ENCODE results near the gene EXOC6B. TPM values are rescaled to one million over a fixed set of nuclear protein-coding genes. Genes with fewer than 3 reads are reported as not detected.

The EXOC6B gene
- total and polyA plus RNA-seq, 11 donors, result 18.4 to 192 (median 143) TPM

DNA sequence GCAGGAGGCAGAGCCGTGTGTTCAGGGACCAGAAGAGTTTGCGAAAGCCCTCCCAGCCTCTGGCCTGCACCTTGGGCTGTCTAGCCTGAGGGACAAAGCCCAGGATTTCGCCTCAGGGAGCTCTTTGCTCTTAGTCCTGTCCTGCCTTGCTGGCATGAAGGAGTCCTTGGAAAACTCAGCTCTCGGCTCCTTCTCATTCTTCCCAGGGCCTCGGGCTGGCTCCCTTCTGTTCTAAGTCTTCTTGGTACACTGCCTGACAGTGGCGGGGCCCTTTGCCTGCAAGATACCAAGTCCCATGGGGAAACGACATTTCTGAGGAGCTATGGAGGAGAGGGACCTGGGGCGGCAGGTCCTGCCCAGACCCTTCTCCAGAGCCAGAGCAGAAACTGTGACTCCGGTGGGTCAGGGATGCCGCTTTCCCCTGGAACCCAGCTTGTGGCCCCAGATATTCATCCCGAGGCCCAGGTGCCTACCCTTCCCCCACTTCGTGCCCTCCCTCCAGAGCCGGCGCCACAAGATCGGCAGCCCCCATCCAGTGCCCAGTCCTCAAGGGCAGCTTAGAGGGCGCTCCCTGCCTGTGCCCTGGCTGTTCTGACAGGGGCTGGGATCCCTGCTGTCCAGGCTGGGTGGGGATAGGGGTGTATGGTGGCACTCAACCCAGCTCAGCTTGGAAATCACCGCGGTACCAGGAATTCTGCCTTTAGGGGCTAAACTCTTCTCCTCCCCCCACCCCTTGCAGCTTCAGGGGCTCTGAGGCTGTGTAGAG is 672.6 kb downstream of the EXOC6B start:
- no peak overlapping the region for H3K4me3 ChIP-seq
- H3K27me3 ChIP-seq, result peaks cover under 1 to 71% (median 28%) of the 10 kb centered on the region in 9 donors
- TF ChIP-seq, protein P1, sequence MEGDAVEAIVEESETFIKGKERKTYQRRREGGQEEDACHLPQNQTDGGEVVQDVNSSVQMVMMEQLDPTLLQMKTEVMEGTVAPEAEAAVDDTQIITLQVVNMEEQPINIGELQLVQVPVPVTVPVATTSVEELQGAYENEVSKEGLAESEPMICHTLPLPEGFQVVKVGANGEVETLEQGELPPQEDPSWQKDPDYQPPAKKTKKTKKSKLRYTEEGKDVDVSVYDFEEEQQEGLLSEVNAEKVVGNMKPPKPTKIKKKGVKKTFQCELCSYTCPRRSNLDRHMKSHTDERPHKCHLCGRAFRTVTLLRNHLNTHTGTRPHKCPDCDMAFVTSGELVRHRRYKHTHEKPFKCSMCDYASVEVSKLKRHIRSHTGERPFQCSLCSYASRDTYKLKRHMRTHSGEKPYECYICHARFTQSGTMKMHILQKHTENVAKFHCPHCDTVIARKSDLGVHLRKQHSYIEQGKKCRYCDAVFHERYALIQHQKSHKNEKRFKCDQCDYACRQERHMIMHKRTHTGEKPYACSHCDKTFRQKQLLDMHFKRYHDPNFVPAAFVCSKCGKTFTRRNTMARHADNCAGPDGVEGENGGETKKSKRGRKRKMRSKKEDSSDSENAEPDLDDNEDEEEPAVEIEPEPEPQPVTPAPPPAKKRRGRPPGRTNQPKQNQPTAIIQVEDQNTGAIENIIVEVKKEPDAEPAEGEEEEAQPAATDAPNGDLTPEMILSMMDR (IDR thresholded peaks at IDR 0.05), result no peak
- TF ChIP-seq POLR2A (IDR thresholded peaks at IDR 0.05), result no peak
- peaks cover 0 to 20% (median 13%) of the 10 kb centered on the region in 12 donors for H3K4me1 ChIP-seq
- no peak overlapping the region for H3K27ac ChIP-seq
- DNase-seq, result no peak
- H3K9me3 ChIP-seq, result no peaks in the 10 kb centered on the region
- WGBS, 4 donors, result 81 to 89% (median 84%) methylated on average over 14 to 18 of the region's 18 CpGs
- no peaks in the 10 kb centered on the region for H3K36me3 ChIP-seq
- no peak for ATAC-seq
- intact Hi-C loops (cut with DNase I), result loop anchor here in 8 of 10 donors (5.0 to 10.0 kb wide), 10 partner anchors 351 to 606 kb away; no protein-coding TSS in a partner anchor

DNA sequence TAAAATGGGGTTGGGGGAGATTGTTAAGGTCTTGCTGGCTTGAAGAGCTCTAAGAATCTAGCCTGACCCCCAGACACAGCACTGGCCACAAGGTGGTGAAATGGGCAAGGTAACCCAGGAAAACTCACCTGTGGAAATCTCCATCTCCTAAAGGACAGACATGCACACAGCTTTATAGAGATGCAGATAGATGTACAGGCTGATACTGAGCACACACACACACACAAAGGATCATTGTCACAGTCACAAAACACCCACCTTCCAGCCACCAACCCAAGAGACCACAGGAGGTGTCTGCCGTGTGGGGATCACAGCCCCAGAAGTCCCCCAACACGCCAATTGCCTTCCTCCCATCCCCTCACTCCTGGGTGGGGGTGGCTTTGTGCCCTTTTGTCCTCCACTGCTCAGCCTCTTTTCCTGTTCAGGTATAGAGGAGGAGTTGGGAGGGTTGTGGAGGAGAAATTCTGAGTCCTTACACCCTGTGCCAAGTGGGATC is 674.9 kb downstream of the EXOC6B start:
- H3K4me1 ChIP-seq, result peaks cover 7 to 43% (median 35%) of the 10 kb centered on the region in 12 donors
- ATAC-seq (no peak), DNase-seq (no peak)
- intact Hi-C loops (cut with DNase I), result loop anchor here (1.0 to 10.0 kb wide), 18 partner anchors 226 to 606 kb away; no protein-coding TSS in a partner anchor
- H3K36me3 ChIP-seq, result no peaks in the 10 kb centered on the region
- TF ChIP-seq, protein P1 (IDR thresholded peaks at IDR 0.05), result no peak
- no peak for TF ChIP-seq POLR2A (IDR thresholded peaks at IDR 0.05)
- H3K27ac ChIP-seq, result no peak overlapping the region
- no peaks in the 10 kb centered on the region for H3K9me3 ChIP-seq
- H3K4me3 ChIP-seq, result no peak overlapping the region
- H3K27me3 ChIP-seq, result peaks cover 15 to 76% (median 44%) of the 10 kb centered on the region in 9 donors
- WGBS, 4 donors, result 52 to 94% (median 72%) methylated on average over 2 of the region's 2 CpGs

DNA sequence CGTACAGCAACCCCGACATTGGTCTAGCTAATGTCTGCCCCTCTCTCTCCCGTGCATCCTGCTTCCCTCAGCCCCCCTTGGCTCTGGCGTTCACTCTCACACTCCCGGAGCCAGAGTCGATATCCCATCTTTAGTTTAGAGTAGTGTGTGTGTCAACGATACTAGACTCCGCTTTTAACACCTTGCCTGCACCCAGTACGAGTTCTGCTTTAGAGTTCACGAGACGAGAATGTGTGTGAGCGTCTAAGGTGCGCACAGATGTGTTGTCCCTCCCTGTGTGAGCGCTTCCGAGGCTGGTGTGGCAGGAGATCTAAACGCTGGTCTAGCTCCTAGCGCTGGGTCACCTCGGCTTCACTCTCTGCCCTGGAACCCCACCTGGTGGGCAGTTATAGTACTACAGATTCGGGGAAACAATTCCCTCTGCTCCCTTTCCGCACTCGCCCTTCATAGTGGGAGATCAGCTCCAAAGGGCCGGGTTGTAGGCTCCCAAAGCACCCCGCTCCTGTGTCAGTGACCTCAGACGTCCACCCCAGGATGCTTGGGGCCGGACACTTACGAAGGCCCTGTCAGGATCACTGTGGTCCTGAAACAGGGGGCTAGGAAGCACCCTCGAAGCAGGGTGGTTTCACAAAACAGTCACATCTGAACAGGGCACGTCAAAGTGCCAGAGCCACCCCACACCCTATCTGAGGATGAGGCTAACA is 675.5 kb downstream of the EXOC6B start:
- TF ChIP-seq POLR2A (IDR thresholded peaks at IDR 0.05), result no peak
- TF ChIP-seq, protein P1 (IDR thresholded peaks at IDR 0.05), result peak; percentile 61 to 89 (median 85)
- ATAC-seq (peak; percentile 75 to 86 (median 80)), DNase-seq (peak; percentile 73 to 80 (median 76))
- 4 to 6% (median 5%) methylated on average over 24 to 28 of the region's 28 CpGs for WGBS, 4 donors
- peak overlapping the region in 9 of 12 donors; percentile 48 to 65 (median 56) for H3K4me3 ChIP-seq
- no peak overlapping the region for H3K27ac ChIP-seq
- peaks cover 15 to 76% (median 48%) of the 10 kb centered on the region in 9 donors for H3K27me3 ChIP-seq
- H3K36me3 ChIP-seq, result no peaks in the 10 kb centered on the region
- intact Hi-C loops (cut with DNase I), result loop anchor here (1.0 to 10.0 kb wide), 18 partner anchors 225 to 606 kb away; no protein-coding TSS in a partner anchor
- peaks cover 7 to 49% (median 41%) of the 10 kb centered on the region in 12 donors for H3K4me1 ChIP-seq
- no peaks in the 10 kb centered on the region for H3K9me3 ChIP-seq

Data from heart left ventricle (tissue), 16 donors.